HG03108 (cell line): ENCODE measurements around the gene LRGUK.

ENCODE experiments used
- ATAC-seq: cut with Tn5 transposase; IDR thresholded peaks from one replicate; pipeline ENCODE4 v1.9.1; 2021; ENCODE audit warnings: moderate library complexity; ENCODE audit not compliant: unreplicated experiment

LRGUK gene

DNA sequence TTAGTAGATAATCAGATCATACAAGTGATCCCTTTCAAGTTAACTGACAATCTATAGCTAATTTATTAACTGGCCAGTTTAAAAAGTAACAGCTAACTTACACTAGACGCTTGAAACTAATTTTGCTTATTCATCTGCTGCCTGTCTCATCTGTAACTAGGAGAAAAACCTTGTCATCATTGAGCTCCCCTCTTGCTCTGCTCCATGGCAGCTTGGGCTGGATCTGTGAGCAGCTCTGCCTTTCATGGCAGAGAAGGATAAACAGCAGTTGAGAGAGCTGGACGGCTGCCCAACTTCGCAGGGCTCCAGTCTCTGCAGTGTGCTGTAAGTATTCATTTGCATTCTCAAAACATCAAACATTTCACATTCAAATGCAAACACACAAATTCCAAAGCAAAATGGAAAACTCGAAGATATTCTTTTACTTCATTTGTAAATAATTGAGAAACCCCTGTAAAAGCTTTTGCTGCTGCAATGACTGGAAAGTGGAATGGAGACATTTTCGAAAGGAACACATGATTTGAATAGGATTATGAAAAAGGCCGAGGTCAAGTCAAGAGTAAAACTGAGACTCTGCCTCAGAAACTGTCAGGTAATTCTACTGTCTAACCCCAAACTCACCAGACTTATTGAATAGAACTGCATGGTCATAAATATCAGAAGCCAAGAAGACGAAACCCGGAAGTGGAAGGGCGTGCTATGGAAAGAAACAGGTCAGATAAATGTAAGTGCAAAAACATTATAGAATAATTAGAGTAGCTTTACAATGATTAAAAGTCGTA is 172.0 kb downstream of the LRGUK start:
- ATAC-seq, result peak; percentile 38

DNA sequence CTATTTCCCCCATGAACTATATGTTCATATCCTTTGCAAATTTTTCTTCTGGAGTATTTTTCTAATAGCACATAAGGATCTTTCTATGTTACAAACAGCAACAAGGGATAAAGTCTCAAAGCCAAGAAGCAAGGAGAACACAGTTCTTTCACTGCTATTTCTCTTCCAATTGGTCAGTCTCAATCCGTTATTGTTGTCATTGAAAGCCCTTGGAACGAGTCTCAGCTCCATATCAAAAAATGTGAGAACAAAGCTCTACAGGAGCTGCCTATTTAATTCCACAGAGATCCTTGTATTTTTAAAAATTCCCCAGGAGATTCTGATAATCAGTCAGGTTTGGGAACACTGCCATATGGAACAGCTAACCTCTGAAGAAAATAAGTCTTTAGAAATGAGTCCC is 173.8 kb downstream of the LRGUK start:
- no peak for ATAC-seq

DNA sequence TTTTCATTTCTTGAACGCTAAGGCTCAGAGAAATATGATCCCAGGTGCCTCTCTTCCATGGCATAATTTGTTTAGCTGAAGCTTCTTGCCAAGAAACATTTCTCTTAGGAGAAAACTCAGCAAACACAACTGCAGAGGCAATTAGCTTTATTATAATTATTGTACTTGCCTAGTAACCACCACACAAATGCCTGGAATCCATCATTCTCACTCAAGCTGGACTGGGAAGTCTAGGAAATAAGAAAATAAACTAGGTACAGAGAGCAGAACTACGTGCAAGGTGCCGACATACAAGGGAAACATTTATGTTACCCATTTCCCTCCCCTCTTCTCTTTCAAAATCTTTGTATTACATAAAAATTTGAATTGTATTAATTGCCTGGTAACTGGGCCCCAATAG is 174.5 kb downstream of the LRGUK start:
- ATAC-seq, result no peak

DNA sequence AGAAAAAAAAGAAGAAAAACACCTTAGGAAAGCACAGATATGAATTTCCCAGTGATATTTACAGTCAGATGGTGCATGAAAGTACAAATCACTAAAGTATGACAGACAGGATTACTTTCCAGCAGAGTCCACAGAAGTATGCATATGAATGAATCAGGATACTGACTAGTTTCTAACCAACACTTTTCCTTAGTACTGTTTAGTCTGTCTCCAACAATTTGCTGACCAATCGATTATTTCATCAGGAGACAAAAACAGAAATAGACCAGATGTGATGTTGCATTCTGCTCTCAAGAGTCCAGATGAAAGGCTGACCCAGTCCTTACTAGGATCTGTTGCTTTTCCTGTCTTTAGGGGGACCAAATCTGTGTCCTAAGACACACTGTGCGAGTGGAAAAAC is 175.0 kb downstream of the LRGUK start:
- ATAC-seq, result no peak

DNA sequence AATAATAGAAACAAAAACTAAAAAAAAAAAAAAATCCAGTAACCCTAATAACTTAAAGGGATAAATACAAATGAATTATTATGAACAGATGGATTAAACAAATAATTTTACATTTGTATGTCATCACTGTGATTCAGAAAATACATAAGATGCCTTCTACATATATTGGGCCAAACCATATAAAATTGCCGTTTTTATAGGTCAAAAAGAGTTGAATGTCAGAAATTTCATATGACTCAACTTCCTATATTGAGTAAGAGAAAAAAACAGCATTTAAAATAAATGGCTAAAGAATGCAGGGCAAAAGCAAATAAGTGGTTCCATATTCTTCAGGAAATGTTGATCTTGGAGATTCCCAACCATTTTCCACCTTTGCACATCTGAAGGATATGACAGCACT is 180.2 kb downstream of the LRGUK start:
- ATAC-seq, result no peak

DNA sequence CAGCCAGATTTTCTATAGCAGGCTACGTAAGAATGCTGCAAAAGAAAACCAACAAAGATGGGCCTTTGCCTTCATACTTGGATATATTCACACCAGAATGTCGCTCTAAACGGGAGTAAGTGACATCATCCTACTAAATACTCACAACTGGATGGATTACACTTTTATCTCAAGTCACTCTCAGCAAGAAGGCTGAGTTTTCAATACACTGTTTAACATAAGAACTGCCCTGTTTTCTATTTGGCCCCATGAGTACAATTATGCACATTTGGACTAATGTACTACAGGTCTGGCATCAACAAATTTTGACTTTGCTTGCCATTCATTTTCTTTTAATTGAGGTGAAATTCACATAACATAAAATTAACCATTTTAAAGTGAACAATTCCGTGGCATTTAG is 181.4 kb downstream of the LRGUK start:
- ATAC-seq, result no peak

DNA sequence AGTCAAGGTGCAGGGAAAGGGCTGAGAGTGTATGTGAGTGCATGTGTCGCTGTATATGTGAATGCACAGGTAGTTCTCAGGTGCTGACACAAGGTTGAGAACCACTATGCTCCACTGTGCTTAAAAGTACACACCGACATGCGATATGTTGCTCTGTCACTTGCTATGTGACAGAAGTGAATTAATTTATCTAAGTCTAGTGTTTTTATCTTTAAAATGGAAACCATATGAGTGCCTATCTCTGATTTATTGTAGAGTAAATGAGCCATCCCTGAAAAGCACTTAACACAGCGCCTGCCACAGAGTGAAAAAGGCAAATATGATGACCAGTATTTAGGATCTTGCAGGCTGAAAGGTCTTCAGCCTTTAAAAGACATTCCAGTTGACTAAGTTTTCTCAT is 184.7 kb downstream of the LRGUK start:
- ATAC-seq, result no peak

DNA sequence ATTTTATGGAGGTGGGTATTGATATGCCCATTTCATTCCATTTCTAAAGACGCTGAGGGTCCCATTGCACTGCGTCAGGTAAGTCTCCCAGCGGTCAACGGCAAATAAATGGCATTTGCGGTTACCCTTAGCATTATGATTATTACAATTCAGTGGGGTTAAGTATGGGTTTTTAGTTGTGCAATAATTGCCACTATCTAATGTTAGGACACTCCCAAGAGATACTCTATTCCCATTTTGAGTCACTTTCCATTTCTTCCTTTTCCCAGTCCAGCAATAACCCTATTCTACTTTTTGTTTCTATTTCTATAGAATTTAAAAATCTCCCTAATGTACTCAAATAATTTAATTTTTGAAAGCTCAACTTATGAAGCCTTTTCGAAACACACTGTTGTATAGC is 185.6 kb downstream of the LRGUK start:
- no peak for ATAC-seq

DNA sequence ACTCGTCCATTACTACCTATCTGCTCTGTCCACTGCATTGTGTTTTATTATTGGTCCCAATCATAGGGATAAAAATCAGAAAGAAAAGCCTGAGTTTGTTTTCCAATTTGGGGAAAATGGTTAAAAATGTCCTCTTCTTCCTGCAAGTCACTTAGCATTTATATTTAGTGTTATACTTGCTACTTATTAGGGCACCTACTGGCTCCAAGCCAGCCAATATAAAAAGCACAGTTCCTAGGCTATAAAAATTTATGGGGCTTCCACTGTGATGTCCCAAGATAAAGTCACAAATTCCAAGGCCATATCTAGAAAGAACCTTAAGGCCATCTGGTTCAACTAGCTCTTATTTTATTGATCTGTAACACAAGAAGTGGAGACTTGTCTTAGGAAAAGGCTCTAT is 186.4 kb downstream of the LRGUK start:
- ATAC-seq, result no peak
